Astrocyte of the spinal cord (primary cell): Measurements from ENCODE around the gene KRTAP10-11.
"Not testable (repeated sequence)": the region's sequence is repeated elsewhere in the genome, so short reads cannot be mapped to it uniquely, and the experiment has no call there.

Source experiments
- DNase-seq: peaks from one replicate; pipeline ENCODE4 v3.0.0; 2011; ENCODE audit warnings: low read depth, low spot score
- H3K4me3 ChIP-seq: 2 replicates; pipeline ENCODE4 v1.5.1; 2011; ENCODE audit warnings: low read depth, mild to moderate bottlenecking, low read length, moderate library complexity
- in situ Hi-C: cut with HindIII; loops from 2 replicates; pipeline ENCODE4 v1.10.0; 2017; ENCODE audit warnings: low sequenced_read_pairs
- TF ChIP-seq, protein P1 (sequence below): IDR thresholded peaks from 2 replicates; pipeline ENCODE4 v1.5.1; 2012; ENCODE audit warnings: low read depth, mild to moderate bottlenecking, low read length, inconsistent platforms

The KRTAP10-11 gene, protein sequence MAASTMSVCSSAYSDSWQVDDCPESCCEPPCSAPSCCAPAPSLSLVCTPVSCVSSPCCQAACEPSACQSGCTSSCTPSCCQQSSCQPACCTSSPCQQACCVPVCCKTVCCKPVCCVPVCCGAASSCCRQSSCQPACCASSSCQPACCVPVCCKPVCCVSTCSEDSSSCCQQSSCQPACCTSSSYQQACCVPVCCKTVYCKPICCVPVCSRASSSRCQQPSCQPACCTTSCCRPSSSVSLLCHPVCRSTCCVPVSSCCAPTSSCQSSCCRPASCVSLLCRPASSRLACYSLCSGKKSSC

DNA sequence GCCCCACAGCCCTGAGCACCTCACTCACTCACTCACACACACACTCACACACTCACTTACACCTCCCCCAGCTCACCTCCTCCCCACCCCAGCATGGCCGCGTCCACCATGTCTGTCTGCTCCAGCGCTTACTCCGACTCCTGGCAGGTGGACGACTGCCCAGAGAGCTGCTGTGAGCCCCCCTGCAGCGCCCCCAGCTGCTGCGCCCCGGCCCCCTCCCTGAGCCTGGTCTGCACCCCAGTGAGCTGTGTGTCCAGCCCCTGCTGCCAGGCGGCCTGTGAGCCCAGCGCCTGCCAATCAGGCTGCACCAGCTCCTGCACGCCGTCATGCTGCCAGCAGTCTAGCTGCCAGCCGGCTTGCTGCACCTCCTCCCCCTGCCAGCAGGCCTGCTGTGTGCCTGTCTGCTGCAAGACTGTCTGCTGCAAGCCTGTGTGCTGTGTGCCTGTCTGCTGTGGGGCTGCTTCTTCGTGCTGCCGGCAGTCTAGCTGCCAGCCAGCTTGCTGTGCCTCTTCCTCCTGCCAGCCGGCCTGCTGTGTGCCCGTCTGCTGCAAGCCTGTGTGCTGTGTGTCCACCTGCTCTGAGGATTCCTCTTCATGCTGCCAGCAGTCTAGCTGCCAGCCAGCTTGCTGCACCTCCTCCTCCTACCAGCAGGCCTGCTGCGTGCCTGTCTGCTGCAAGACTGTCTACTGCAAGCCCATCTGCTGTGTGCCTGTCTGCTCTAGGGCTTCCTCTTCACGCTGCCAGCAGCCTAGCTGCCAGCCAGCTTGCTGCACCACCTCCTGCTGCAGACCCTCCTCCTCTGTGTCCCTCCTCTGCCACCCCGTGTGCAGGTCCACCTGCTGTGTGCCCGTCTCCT, at the start of gene KRTAP10-11:
Gene KRTAP10-11 (plus strand): TSS at position 49 of the 856 bp plus-strand sequence. CDS start 45 bp downstream, at position 94.
- H3K4me3 ChIP-seq, in situ Hi-C loops, DNase-seq: not testable (repeated sequence)

DNA sequence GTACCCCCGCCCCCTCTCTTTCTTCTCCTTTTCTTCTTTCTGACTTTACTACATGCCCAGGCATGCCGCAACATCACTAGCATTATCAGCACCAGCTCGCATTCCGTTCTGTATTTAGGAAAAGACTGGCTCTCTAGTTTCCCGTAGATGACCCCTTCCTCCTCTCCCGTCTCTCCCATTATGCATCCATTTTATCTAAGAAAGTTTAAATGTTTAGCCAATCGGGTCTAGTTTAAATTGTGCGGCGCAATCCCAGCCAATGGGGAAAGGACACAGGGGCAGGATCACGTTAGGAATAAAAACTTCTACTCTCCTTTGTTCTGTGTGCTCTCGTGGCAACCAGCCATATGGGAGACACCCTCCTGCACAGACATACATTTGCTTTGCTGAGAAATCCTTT, 48.2 kb upstream of the KRTAP10-11 start:
- DNase-seq, result no peak
- TF ChIP-seq, protein P1, sequence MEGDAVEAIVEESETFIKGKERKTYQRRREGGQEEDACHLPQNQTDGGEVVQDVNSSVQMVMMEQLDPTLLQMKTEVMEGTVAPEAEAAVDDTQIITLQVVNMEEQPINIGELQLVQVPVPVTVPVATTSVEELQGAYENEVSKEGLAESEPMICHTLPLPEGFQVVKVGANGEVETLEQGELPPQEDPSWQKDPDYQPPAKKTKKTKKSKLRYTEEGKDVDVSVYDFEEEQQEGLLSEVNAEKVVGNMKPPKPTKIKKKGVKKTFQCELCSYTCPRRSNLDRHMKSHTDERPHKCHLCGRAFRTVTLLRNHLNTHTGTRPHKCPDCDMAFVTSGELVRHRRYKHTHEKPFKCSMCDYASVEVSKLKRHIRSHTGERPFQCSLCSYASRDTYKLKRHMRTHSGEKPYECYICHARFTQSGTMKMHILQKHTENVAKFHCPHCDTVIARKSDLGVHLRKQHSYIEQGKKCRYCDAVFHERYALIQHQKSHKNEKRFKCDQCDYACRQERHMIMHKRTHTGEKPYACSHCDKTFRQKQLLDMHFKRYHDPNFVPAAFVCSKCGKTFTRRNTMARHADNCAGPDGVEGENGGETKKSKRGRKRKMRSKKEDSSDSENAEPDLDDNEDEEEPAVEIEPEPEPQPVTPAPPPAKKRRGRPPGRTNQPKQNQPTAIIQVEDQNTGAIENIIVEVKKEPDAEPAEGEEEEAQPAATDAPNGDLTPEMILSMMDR, result no peak
- no peak overlapping the region for H3K4me3 ChIP-seq
- in situ Hi-C loops, result no loop called here

DNA sequence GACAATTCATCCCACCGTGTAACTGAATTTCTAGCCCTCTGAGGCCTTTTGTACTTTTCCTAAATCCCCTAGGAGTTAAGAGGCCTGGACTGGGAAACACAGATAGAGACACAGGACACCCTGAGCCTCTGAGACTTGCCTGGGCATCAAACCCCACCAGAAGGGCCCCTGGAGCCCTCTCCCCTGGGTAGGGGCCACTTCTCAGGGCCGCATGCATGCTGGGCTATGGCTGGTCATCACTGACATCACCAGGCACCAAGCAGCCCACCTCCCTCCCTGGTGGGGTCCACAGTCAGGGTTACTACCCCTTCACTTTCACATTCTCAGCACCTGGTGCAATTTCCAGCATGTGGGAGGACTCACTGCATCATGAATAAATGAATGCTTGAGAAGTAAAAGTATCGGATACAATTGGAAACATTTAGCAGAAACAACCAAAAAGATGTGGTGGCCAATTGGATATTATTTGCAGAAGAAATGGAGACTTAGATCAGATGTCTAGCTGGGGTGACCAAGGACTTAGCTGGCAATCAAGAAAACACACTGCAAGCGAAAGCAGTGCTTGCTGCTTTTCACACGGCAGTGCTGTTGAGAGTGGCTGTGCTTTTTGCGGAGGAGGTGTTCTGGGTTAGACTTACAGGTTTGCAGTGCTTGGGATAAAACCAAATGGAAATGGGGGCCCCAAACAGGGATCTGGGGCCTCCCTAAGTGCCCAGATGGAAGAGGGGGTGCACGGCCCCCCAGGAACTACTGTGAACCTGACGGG, 46.8 kb upstream of the KRTAP10-11 start:
- H3K4me3 ChIP-seq, result no peak overlapping the region
- TF ChIP-seq, protein P1, result no peak
- in situ Hi-C loops, result no loop called here
- DNase-seq, result no peak

DNA sequence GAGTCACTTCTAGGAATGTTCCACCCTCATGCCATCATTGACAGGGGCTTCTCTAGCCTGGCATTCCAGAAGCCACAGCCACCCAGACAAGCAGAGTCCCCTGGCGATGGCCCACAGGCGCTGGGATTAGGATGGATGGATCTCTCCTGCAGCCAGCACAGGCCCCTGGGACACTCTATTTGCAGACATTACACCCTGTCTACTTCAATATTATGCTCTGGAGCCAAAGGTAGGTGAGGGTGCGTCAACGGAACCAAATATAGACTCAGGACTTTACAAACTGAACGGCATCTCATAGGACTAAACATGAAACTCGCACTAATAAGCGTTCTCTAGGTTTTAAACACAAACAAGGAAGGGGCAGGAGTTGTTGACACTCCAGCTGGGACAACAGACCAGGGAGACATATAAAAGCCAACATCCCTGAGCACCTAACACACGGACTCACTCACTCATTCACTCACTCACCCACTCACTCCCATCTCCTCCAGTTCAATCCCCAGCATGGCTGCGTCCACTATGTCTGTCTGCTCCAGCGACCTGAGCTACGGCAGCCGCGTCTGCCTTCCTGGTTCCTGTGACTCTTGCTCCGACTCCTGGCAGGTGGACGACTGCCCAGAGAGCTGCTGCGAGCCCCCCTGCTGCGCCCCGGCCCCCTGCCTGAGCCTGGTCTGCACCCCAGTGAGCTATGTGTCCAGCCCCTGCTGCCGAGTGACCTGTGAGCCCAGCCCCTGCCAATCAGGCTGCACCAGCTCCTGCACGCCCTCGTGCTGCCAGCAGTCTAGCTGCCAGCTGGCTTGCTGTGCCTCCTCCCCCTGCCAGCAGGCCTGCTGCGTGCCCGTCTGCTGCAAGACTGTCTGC, 45.9 kb upstream of the KRTAP10-11 start, which contains the start of gene KRTAP10-7:
Gene KRTAP10-7 (plus strand): TSS at position 480 of the 861 bp plus-strand sequence. CDS start 25 bp downstream, at position 505.
- in situ Hi-C loops, DNase-seq, H3K4me3 ChIP-seq: not testable (repeated sequence)

DNA sequence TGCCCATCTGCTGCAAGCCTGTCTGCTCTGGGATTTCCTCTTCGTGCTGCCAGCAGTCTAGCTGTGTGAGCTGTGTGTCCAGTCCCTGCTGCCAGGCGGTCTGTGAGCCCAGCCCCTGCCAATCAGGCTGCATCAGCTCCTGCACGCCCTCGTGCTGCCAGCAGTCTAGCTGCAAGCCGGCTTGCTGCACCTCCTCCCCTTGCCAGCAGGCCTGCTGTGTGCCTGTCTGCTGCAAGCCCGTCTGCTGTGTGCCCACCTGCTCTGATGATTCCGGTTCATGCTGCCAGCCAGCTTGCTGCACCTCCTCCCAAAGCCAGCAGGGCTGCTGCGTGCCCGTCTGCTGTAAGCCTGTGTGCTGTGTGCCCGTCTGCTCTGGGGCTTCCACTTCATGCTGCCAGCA, 45.1 kb upstream of the KRTAP10-11 start:
- H3K4me3 ChIP-seq, in situ Hi-C loops, DNase-seq: not testable (repeated sequence)

DNA sequence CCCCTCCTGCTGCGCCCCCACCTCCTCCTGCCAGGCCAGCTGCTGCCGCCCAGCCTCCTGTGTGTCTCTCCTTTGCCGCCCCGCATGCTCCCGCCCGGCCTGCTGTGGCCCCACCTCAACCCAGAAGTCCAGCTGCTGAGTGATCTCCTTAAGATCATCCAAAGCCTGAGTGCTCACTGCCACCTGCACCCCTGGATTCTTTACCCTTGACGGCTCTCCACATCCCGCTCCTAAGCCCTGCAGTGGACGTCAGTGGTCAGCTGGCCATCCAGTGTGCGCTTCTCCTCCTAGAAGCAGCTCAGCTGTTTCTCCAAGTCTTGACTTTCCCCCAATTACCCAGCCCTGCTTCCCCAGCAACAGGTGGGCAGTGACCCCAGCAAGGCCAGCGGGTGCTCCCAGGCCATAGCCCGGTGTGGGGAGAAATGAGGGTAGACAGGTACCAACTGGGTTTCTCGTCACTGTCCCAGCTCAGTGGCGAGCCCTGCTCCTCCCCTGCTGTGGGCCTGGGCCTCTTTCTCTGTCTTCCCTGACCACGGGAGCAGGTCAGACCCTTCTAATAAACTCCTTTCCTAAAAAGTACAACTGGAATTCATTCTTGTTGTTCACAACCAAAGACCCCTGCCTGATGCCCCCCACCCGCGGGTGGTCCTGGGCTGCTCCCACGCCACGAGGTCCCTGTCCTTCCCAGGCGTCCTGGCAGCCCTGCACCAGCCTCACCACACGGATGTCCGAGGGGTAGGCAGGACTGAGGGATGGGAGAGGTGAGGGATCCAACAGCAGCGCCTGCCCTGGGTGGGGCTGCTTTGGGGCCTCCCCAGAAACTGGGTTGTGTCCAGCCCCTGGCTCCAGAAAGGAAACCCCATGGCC, 44.4 kb upstream of the KRTAP10-11 start:
- DNase-seq, result no peak
- TF ChIP-seq, protein P1, result no peak
- no peak overlapping the region for H3K4me3 ChIP-seq
- in situ Hi-C loops, result no loop called here

DNA sequence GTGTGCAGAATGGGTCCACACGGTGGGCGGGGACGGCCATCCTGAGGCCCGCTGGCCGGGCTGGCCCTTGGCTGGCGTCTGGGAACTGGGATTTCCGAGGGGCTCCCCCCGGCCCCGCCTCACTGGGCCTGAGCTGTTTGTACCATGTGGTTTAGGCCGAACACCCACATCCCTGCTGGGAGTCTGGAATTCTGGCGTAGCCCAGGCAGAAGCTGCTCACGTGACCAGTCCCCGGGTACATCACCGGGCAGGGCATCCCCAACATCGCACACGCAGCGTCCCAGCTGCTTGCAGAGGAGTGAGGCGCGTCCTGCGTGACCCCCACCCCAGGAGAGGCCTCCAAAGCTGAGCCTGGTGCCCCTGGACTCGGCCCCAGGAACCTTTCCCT, 43.8 kb upstream of the KRTAP10-11 start:
- in situ Hi-C loops, result no loop called here
- H3K4me3 ChIP-seq, result no peak overlapping the region
- TF ChIP-seq, protein P1, result no peak
- no peak for DNase-seq
